ENCODE measurements around the gene PINLYP.
"Not testable (repeated sequence)": the region's sequence is repeated elsewhere in the genome, so short reads cannot be mapped to it uniquely, and the experiment has no call there.

PINLYP gene

DNA sequence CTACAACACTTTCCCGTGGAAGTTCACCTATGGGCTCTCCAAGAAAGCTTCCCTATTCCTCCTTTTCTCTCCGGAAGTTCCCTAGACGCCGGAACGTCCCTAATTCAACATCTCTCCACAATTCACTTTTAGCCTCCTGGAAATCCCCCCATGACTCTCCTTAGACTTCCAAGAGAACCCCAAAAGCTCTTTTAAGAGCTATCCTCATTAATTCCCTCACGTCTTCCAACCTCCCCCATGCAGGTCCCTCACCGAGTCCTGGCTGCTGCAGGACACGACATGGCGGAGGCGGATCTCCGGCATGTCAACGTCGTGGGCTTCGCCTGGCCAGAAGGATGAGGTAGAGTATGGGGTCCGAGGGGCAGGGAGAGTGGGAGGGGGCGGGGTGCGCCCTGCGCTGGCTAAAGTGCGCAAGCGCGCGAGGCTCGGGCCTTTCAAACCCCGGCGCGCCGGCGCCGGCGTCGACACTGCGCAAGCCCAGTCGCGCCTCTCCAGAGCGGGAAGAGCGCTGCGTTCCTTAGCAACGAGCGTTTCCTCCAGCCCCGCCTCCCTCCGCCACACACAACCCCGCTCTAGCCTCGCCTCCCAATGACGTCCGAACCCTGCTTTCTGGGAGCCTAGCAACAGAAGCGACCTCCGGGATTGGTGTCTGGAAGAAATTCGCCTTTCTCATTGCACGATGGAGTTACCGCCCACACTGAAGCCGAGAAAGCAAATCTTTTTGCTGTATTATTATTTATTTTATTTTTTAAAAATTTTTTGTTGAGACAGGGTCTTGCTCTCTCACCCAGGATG lies at the start of gene PINLYP, which contains the start of gene XRCC1:
TSS of gene PINLYP (plus strand) at position 646 of the 795 bp plus-strand sequence. CDS start 1,391 bp downstream, outside the sequence.
TSS of gene XRCC1 (minus strand) at position 372 of the 795 bp plus-strand sequence. CDS start at position 303, 69 bp downstream.
- peak; percentile 99 for DNase-seq (ENCODE audit: low read depth, low spot score)

DNA sequence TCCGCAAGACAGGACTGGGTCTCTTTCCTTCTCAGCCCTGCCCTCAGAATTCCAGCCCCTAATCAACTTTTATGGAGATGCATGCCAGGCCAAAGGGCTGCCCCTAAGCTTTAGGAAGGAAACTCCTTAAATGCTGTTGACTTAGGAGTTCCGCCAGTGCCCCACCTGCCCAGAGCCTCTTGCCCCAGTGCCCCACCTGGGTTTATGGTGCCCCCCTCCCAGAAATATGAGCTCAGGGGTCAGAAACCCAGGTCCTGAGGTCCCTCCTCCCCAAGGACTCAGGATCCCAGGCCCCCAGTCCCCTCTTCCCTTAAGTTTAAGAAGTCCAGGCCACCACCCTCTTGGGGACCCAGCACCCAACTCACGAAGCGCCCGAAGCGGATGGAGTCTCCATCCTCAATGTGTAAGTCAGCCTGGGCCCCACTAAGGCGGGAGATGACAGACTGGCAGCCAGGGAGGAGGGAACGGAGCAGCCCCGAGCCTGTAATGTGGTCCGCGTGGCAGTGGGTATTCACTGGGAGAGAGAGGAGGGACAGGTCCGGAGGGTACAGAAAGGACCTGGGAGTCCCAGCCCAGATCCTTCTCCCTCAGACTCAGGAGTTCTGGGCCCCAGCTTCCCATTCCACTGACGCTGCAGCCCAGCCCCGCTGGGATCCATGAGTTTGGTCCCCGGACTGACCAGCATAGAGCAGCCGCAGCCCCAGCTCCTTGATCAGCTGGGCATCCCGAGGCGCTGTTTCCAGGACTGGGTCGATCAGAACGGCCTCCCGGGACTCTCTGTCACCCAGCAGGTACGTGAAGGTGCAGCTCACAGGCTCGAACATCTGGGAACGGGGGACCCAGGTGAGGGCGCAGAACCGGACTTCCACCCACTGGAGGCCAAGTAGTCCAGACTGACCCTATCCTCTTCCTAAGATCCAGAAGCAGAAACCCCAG lies 49.5 kb upstream of the PINLYP start:
- DNase-seq (ENCODE audit: low read depth, low spot score): peak; percentile 55

DNA sequence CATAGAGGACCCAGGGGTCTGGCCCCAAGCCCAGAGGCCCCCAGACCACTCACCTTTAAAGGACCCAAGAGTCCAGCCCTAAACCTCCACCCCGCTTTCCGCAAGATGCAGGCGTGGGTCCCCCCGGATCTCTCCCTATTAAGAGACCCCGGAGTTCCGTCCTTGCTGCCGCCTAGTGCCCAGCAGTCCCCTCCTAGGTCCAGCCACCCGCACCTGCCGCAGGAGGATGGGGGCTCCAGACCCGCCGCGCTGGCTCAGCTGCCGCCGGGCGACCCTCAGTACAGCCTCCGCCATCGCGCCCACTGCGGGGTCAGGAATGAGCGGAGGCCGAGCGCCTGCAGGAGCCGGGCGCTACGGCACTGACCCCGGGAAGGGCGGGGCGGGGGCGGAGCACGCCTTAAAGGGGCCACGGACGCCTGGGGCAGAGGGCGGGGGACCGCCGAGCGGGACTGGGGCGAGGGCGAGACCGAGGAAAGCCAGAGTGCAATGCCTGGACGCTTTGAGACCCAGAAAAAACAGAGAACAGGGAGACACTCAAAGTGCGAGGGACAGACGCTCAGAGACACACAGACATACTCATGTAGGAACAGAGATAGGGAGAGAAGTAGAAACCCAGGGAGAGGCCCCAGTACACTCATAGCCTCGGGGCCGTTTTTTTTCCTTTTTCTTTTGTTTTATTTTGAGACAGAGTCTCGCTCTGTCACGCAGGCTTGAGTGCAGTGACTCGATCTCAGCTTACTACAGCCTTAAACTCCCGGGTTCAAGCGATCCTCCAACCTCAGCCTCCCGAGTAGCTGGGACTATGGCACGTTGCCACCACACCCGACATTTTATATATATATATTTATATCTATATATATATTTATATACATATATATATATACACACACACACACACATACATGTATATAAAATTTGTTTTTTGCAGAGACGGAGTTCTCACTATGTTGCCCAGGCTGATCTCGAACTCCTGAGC lies 48.4 kb upstream of the PINLYP start, which contains the start of gene ETHE1:
TSS of gene ETHE1 (minus strand) at position 318 of the 976 bp plus-strand sequence. CDS start at position 294, 24 bp downstream.
- DNase-seq (ENCODE audit: low read depth, low spot score): peak; percentile 83

DNA sequence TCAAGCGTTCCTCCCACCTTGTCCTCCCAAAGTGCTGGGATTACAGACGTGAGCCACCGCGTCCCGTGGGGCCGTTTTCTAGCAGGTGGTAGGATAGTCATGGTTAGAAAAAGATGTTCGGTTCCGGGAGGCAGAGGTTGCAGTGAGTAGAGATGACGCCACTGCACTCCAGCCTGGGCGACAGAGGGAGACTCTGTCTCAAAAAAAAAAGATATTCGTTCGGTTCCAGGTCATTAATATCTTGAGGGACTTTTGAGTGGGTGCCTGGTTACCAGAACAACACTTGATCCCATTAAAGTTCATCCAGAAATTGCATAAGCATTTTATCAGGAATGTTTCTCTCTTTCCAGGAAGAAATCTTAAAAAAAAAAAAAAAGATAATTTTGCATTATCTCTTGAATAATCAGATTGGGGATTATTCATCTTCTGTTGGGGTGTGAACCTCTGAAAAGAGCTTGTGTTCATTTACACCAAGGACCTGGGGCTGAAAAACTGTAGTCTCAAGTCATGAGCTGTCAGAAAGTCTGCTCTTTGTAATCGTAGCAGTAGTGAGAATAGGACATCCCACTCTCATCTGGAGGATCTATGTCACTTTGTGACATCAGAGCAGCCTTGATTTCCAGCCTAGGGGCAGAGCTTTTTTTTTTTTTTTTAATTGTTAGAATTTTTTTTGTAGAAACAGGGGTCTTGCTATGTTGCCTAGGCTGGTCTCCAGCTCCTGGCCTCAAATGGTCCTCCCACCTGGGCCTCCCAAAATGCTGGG lies 47.6 kb upstream of the PINLYP start:
- DNase-seq (ENCODE audit: low read depth, low spot score): no peak

DNA sequence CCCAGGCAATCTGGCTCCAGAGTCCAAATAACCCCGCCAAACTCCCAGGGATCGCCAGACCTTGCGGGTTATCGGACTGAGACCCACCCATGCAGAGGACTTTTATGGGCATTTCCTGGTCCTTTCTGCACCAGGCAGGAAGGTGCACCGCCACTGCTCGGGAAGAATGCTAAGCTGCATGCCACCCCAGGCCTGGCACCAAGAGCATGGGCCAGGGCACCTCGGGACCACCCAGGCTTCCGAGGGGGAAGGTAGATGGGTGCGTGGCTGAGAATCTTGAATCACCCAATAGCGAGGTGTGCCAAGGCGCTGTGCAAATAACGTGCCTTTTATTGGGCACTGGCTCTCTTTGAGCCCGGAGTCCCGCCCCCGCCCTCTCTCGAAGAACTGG lies 43.0 kb upstream of the PINLYP start:
- no peak for DNase-seq (ENCODE audit: low read depth, low spot score)

DNA sequence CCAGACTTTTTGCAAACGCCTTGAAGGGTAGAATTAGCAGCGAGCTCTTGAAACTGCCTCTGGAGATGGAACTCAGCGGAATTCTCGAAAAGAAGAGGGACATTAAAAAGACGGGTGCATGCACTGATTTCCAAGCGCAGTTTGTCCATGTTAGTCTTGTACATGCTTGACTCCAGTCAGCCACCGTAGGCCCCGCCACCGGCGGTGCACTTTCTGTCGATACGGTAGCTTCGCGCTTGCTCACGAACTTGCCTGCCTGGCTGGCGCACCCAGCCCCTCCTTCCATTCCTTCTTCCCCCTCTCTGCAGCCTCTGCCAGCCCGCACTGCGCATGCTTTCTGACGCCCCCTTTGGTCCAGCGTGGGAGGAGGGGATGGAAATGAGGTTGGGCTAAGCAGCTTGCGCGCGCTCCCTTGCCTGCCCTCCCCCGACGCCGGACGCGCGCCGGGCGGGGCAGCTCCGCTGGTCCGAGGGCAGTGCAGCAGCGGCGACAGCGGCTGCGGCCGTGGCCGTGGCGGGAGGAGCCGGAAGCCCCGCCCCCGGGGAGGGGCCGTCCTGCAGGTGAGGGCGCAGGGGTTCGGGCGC lies 42.5 kb upstream of the PINLYP start, which contains the start of gene ZNF575:
TSS of gene ZNF575 (plus strand) at position 227 of the 584 bp plus-strand sequence. CDS start 1,235 bp downstream, outside the sequence.
- DNase-seq (ENCODE audit: low read depth, low spot score): peak; percentile 97

DNA sequence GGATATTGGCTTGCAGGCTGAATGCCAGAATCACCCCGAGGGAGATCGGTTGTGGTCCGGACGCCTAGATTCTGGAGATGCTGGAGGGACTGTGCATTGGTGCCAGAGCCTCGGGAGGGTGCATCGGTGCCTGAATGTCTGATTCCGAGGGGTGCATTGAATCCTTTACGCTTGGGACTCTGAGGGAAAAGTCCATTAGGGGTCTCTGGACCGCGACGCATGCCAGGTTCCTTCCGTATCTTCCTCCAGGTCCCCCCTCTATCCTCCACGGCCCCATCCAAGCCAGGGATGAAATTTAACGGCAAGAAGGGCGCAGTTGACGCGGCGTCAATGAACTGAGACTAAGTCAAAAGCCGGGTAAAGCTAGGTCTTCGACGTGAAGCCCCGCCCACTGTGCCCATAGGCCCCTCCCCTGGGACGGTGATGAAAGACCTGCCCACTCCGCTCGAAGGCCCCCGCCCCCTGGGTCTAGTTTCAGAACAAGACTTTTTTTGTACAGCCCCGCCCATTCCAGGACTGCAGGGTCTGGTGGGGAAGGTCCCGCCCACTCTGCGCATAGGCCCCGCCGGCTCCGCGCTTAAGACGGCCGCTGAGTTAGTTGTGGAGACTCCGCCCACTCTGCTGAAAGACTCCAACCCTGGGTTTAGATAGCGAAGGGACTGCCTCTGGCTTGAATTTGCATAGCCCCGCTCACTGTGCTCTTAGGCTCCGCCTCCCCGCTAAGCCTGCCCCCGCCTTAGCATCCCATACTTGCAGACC lies 41.9 kb upstream of the PINLYP start:
- peak; percentile 100 for DNase-seq (ENCODE audit: low read depth, low spot score)

DNA sequence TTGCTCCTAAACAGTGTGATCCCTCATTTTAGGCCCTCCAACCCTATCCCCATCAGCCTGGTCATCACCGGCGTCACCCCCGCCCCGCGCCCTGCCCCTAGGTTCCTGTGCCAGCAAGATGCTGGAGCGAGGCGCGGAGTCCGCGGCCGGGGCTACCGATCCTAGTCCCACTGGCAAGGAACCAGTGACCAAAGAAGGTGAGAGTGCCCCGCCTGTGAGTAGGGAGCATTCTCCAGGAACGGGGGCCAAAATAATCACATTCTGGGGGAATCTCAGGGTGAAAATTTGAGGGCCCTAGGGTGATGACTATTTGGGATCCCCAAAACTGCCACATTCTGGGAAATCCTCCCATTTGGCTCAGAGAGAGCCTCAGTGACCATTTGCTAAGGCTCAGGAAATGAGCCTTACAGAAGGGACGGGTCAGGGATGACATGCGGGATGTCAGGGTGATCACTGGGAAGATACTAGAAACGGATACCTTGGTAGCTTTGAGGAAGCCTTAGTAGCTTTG lies 41.2 kb upstream of the PINLYP start:
- no peak for DNase-seq (ENCODE audit: low read depth, low spot score)

DNA sequence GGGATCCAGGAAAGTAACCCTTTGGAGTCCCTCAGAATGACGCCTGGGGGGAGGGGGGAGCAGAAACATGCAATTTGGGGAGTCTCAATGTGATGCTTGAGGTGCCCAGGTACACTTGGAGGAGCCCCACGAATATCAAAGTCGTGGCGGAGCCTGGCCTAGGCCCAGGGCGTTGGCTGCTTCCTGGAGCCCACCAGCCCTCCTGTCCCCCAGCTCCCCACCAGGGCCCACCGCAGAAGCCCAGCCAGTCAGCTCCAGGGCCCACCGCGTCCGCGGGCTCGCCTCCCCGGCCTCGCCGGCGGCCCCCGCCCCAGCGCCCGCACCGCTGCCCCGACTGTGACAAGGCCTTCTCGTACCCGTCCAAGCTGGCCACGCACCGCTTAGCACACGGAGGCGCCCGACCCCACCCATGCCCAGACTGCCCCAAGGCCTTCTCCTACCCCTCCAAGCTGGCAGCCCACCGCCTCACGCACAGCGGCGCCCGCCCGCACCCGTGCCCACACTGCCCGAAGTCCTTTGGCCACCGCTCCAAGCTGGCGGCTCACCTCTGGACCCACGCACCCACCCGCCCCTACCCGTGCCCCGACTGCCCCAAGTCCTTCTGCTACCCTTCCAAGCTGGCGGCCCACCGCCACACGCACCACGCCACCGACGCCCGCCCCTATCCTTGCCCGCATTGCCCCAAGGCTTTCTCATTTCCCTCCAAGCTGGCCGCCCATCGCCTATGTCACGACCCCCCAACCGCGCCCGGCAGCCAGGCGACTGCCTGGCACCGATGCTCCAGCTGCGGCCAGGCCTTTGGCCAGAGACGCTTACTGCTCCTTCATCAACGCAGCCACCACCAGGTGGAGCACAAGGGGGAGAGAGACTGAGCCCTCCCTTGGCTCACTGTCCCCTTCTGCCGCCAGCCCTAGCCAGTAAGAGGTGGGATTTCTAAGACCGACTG lies 40.5 kb upstream of the PINLYP start:
- peak; percentile 84 for DNase-seq (ENCODE audit: low read depth, low spot score)

DNA sequence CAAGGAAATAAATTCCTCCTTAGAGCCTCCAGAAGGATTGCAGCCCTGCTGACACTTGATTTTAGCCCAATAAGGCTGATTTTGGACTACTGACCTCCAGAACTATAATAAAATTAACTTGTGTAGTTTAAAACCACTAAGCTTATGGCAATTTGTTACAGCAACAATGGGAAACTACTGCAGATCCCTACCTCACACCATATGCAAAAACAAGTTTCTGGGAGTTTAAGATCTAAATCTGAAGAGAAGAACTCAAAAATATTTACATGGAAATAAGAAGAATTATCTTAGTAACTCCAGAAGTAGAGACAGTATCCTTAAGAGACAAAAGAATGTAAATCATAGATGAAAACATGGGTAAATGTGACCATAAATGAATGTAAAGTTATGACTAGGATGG lies 36.7 kb upstream of the PINLYP start:
- no peak for DNase-seq (ENCODE audit: low read depth, low spot score)

DNA sequence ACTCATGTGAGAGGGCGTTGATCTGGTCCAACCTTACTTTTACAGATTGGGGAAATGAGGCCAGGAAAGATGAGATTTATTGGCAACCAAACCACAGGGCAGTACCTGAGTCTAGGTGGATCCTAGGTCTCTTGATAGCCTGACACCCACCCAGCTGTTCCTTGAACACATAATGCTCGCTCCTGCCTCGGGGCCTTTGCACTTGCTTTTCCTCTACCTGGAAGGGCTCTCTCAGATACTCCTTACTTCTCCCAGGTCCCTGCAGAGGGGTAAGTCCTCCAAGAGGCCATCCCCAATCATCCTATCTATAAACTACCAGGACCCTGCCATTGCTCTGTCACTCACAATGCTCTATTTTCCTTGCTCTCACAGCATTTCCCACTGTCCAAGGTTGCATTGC lies 35.2 kb upstream of the PINLYP start:
- no peak for DNase-seq (ENCODE audit: low read depth, low spot score)

DNA sequence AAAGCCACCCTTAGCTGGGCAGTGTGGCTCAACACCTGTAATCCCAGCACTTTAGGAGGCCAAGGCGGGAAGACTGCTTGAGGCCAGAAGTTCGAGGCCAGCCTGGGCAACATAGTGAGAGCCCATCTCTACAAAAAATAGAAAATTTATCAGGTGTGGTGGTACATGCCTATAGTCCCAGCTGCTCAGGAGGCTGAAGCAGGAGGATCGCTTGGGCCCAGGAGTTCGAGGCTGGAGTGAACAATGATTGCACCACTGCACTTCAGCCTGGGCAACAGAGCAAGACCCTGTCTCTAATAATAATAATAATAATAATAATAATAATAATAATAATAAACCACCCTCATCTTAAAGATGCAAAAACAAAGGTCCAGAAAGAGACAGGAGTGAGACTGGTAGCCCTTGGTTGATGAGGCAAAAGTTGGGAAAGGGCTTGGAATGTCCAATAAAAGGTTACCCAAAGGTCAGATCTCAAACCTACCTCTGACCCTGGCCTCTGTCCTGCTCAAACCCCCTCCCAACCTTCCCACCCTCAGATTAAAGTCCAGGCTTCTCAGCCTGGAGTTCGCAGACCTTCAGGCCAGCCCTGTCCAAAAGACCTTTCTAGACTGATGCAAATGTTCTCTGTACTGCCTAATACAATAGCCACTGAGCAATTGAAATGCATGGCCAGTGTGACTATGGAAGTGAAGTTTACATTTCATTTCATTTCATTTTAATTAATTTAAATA lies 33.5 kb upstream of the PINLYP start:
- DNase-seq (ENCODE audit: low read depth, low spot score): no peak

DNA sequence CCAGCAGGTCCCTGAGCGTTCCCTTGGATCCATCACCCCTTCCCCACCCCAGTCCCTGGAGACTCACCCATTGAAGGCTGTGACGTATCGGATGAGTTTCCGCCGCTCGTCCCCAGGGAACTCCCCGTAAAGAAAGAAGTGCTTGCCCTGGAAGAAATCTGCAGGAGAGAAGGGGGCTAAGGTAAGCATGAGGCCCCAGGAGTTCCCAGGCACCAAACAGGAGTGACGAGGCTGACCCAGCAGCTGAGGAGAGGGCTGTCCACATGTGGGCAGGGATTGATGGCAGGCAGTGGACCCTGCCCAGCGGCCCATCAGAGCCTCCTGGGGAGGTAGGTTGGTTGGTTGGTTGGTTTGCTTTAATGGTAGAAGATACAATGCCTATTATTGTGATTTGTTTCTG lies 31.5 kb upstream of the PINLYP start:
- DNase-seq (ENCODE audit: low read depth, low spot score): no peak

DNA sequence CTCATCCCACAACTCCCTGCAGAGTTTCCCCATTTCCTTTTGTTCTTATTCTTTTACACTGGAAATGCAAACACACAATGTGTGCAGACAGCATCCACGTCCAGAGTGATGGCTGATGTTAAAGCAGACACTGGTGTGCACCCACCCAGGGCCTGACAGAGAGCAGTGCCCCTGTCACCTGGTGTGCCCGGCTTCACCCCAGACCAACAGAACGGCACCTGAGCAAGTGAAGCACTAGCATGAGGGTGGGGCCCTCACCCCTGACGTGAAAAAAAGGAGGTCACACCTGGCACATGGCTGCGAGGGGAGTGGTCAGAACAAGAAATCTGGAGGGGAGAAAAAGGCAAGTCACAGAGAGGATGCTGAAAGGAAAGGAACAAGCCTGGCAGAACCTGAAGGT lies 30.3 kb upstream of the PINLYP start:
- no peak for DNase-seq (ENCODE audit: low read depth, low spot score)

DNA sequence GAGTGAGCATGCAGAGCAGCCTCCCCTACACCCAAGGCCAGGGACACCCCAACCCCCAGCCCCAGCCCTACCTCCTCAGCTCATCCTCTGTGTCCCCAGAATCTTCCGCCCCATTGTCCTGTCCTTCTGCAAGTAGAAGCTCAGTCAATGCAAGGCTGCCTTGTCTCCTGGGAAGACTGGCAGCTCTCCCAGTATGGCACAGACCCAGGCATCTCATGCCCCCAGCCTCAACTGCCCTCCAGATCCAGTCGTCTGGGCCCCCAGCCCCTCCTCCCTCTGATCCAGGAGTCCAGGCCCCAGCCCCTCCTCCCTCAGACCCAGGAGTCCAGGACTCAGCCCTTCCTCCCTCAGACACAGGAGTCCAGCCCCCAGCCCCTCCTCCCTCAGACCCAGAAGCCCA lies 29.6 kb upstream of the PINLYP start:
- no peak for DNase-seq (ENCODE audit: low read depth, low spot score)

DNA sequence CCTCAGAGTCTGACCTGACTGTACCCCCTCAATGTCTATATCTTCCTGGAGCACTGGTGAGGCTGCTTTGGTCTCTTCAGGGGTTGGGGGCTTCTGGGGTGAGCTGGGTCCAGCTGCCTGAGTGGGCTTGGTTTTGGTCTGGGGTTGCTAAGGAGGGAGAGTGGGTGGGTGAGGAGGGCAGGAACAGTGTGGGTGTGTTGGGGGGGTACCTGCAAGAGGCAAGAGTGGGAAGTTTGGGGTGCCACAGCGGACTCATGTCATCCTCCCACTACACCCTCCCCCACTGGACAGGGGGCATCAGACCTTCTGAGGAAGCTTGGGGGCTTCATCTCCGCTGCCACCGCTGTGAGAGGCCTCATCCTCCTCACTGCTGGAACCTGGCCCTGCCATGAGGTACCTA lies 29.0 kb upstream of the PINLYP start:
- DNase-seq (ENCODE audit: low read depth, low spot score): no peak

DNA sequence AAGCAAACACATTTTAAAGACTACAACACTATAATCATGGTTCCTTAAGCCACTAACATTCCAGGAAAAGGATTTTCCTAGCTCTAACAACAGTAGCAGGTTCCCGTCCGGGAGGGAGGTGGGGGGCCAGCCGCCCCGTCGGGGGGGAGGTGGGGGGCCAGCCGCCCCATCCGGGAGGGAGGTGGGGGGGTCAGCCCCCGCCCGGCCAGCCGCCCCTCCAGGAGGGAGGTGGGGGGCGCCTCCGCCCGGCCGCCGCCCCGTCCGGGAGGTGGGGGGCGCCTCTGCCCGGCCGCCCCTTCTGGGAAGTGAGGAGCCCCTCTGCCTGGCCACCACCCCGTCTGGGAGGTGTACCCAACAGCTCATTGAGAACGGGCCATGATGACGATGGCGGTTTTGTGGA lies 27.7 kb upstream of the PINLYP start:
- DNase-seq (ENCODE audit: low read depth, low spot score): not testable (repeated sequence)
